ENCODE measurements around the gene NFATC1. TPM values are rescaled to one million over a fixed set of nuclear protein-coding genes. Genes with fewer than 3 reads are reported as not detected.

The NFATC1 gene
- polyA plus RNA-seq, 4 donors, result 5.5 to 14.8 (median 7.1) TPM

GRCh38 chr18:79420033-79420745 lies 24.5 kb downstream of the NFATC1 start:
- no peak for DNase-seq (ENCODE audit: low read depth in 4 of 4, low spot score in 3 of 4)

- no peak for DNase-seq (ENCODE audit: low read depth in 4 of 4, low spot score in 3 of 4)
Measured at GRCh38 chr18:79421275-79421857, 25.6 kb downstream of the NFATC1 start.

GRCh38 chr18:79422022-79422782 lies 26.5 kb downstream of the NFATC1 start:
- no peak for DNase-seq (ENCODE audit: low read depth in 4 of 4, low spot score in 3 of 4)

- no peak for DNase-seq (ENCODE audit: low read depth in 4 of 4, low spot score in 3 of 4)
Measured at GRCh38 chr18:79422783-79423165, 27.0 kb downstream of the NFATC1 start.

GRCh38 chr18:79423211-79424007 lies 27.7 kb downstream of the NFATC1 start:
- DNase-seq (ENCODE audit: low read depth in 4 of 4, low spot score in 3 of 4), result no peak

GRCh38 chr18:79424008-79424565 lies 28.4 kb downstream of the NFATC1 start:
- no peak for DNase-seq (ENCODE audit: low read depth in 4 of 4, low spot score in 3 of 4)

- no peak for DNase-seq (ENCODE audit: low read depth in 4 of 4, low spot score in 3 of 4)
Measured at GRCh38 chr18:79424880-79425568, 29.3 kb downstream of the NFATC1 start.

GRCh38 chr18:79425569-79425886 lies 29.8 kb downstream of the NFATC1 start:
- no peak for DNase-seq (ENCODE audit: low read depth in 4 of 4, low spot score in 3 of 4)

GRCh38 chr18:79426376-79427300 lies 30.9 kb downstream of the NFATC1 start:
- DNase-seq (ENCODE audit: low read depth in 4 of 4, low spot score in 3 of 4), result no peak

- no peak for DNase-seq (ENCODE audit: low read depth in 4 of 4, low spot score in 3 of 4)
Measured at GRCh38 chr18:79427368-79428225, 31.9 kb downstream of the NFATC1 start.

- no peak for DNase-seq (ENCODE audit: low read depth in 4 of 4, low spot score in 3 of 4)
Measured at GRCh38 chr18:79428287-79428686, 32.6 kb downstream of the NFATC1 start.

GRCh38 chr18:79429381-79429780 lies 33.7 kb downstream of the NFATC1 start:
- DNase-seq (ENCODE audit: low read depth in 4 of 4, low spot score in 3 of 4), result no peak

GRCh38 chr18:79429785-79430281 lies 34.1 kb downstream of the NFATC1 start:
- no peak for DNase-seq (ENCODE audit: low read depth in 4 of 4, low spot score in 3 of 4)

- DNase-seq (ENCODE audit: low read depth in 4 of 4, low spot score in 3 of 4), result no peak
Measured at GRCh38 chr18:79432376-79433120, 36.8 kb downstream of the NFATC1 start.

- DNase-seq (ENCODE audit: low read depth in 4 of 4, low spot score in 3 of 4), result no peak
Measured at GRCh38 chr18:79433431-79433830, 37.7 kb downstream of the NFATC1 start.

GRCh38 chr18:79434607-79435401 lies 39.1 kb downstream of the NFATC1 start:
- DNase-seq (ENCODE audit: low read depth in 4 of 4, low spot score in 3 of 4), result no peak

Data from left renal pelvis (tissue), 4 donors.